ENCODE measurements around the gene OVCH1.

The OVCH1 gene

GRCh38 chr12:29380536-29381523 is 116.7 kb downstream of the OVCH1 start, which contains the start of gene ERGIC2:
Gene ERGIC2, minus strand, starts transcription at chr12:29381172. Its CDS starts 9,539 bp downstream, at chr12:29371633.
- TF ChIP-seq CTCF (IDR thresholded peaks at IDR 0.05; ENCODE audit: low read depth, low read length, poor library complexity, severe bottlenecking) (no peak), EZH2phosphoT487 (IDR thresholded peaks at IDR 0.05; ENCODE audit: borderline replicate concordance, low read length) (no peak)
- peak within 1 kb of the TSS; percentile 75 for H3K4me2 ChIP-seq (ENCODE audit: low read length)
- H3K4me3 ChIP-seq (ENCODE audit: low read length) = peak within 1 kb of the TSS; percentile 88
- no peaks in the 10 kb centered on the region for H3K9me2 ChIP-seq (replicated peaks; ENCODE audit: control insufficient read depth, low read length)
- H3K4me1 ChIP-seq (ENCODE audit: control insufficient read depth, low read length) = peaks cover 20% of the 10 kb centered on the region
- H3F3A ChIP-seq (ENCODE audit: control insufficient read depth, insufficient read depth) = no peaks in the 10 kb centered on the region
- H4K20me1 ChIP-seq (ENCODE audit: control insufficient read depth, insufficient read depth, low read depth, low read length) = no peaks in the 10 kb centered on the region
- peaks cover 51% of the 10 kb centered on the region for H3K79me2 ChIP-seq (ENCODE audit: control insufficient read depth, low read length)
- H3K9me3 ChIP-seq (ENCODE audit: control insufficient read depth, insufficient read depth, low read length) = peaks cover 3% of the 10 kb centered on the region; the same call in 1 of the 2 replicates
- no peaks in the 10 kb centered on the region for H3K27me3 ChIP-seq (ENCODE audit: control insufficient read depth, low read length)
- H3K27ac ChIP-seq (ENCODE audit: low read depth, low read length) = peak within 1 kb of the TSS; percentile 66
- H3K36me3 ChIP-seq (ENCODE audit: control insufficient read depth, low read length) = peaks cover 36% of the 10 kb centered on the region
